HFFc6 (cell line): ENCODE data around the gene PCSK7. TPM values are rescaled to one million over a fixed set of nuclear protein-coding genes. Genes with fewer than 3 reads are reported as not detected.
A peak's percentile ranks its signal among the peaks of the same experiment; 100 is the strongest.

Source experiments
- DNase-seq: peaks from one replicate; pipeline ENCODE4 v3.0.0-alpha.2; 2018
- H3K27ac Mint-ChIP-seq: 2 replicates; pipeline ENCODE4 v1.8.0; 2020; ENCODE audit warnings: mild to moderate bottlenecking, mixed read lengths
- H3K27me3 Mint-ChIP-seq: 2 replicates; pipeline ENCODE4 v1.8.0; 2021; ENCODE audit warnings: mild to moderate bottlenecking, moderate library complexity, mixed read lengths; ENCODE audit not compliant: insufficient read depth
- H3K36me3 Mint-ChIP-seq: 2 replicates; pipeline ENCODE4 v1.8.0; 2021; ENCODE audit warnings: low read depth, mixed read lengths
- H3K4me1 Mint-ChIP-seq: 2 replicates; pipeline ENCODE4 v1.8.0; 2020; ENCODE audit warnings: low read depth, mixed read lengths
- H3K4me3 Mint-ChIP-seq: 2 replicates; pipeline ENCODE4 v1.8.0; 2020; ENCODE audit warnings: mild to moderate bottlenecking, moderate library complexity, mixed read lengths
- H3K9me3 Mint-ChIP-seq: 2 replicates; pipeline ENCODE4 v1.8.0; 2020; ENCODE audit warnings: mild to moderate bottlenecking, mixed read lengths
- CTCF ChIP-seq: fragments of 200-600 bp; sonication (generic); IDR thresholded peaks from 2 replicates; pipeline ENCODE4 v1.5.0; 2021; ENCODE audit warnings: antibody characterized with exemption, mild to moderate bottlenecking
- total RNA-seq, 6 experiments: library from RNA; stranded (reverse); fragmentation: NEBNext Ultra II Directional; extraction: Animal tissue kit (Norgen Biotek cat#: 25700); gene quantifications; 2 replicates in 1 of 6; 3 replicates in 5 of 6; pipeline ENCODE4 v1.2.3, GENCODE V29; 2021

Gene PCSK7
- total RNA-seq, 6 experiments from 2014 or later, result 64.1 to 73.6 (median 68.0) TPM

GRCh38 chr11:117238221-117238620 is 6.3 kb upstream of the PCSK7 start:
- Mint-ChIP-seq H3K36me3 (peaks cover 14% of the 10 kb centered on the region), H3K9me3 (no peaks in the 10 kb centered on the region), H3K27me3 (no peaks in the 10 kb centered on the region; the same call in none of the 2 replicates), H3K4me1 (peaks cover 30% of the 10 kb centered on the region), H3K27ac (peak overlapping the region; percentile 96), H3K4me3 (no peak overlapping the region)
- no peak for DNase-seq
- no peak for TF ChIP-seq CTCF

GRCh38 chr11:117232911-117233409 is 1.1 kb upstream of the PCSK7 start:
- Mint-ChIP-seq H3K4me1 (peaks cover 35% of the 10 kb centered on the region), H3K4me3 (peak overlapping the region; percentile 90), H3K27ac (peak overlapping the region; percentile 79), H3K36me3 (peaks cover 4% of the 10 kb centered on the region), H3K9me3 (no peaks in the 10 kb centered on the region), H3K27me3 (no peaks in the 10 kb centered on the region; the same call in 1 of the 2 replicates)
- no peak for DNase-seq
- TF ChIP-seq CTCF, result no peak

- H3K27ac Mint-ChIP-seq, result peak within 1 kb of the TSS; percentile 97
These were observed 412 bp upstream of the PCSK7 start, which contains the start of gene RNF214 for GRCh38 chr11:117232092-117232878. Gene RNF214, plus strand, starts transcription at chr11:117232671. Its CDS starts 1,602 bp downstream, at chr11:117234273.

GRCh38 chr11:117230999-117231841 is 653 bp downstream of the PCSK7 start:
- H3K4me3 Mint-ChIP-seq, result peak overlapping the region; percentile 95
- TF ChIP-seq CTCF, result no peak
- peaks cover 35% of the 10 kb centered on the region for H3K4me1 Mint-ChIP-seq
- no peak for DNase-seq
- no peaks in the 10 kb centered on the region for H3K9me3 Mint-ChIP-seq
- H3K27ac Mint-ChIP-seq, result peak overlapping the region; percentile 71
- H3K27me3 Mint-ChIP-seq, result no peaks in the 10 kb centered on the region; the same call in 1 of the 2 replicates
- peaks cover 5% of the 10 kb centered on the region for H3K36me3 Mint-ChIP-seq

More at GRCh38 chr11:117232092-117232878, 412 bp upstream of the PCSK7 start, which contains the start of gene RNF214:
- Mint-ChIP-seq H3K4me1 (peaks cover 35% of the 10 kb centered on the region), H3K4me3 (peak within 1 kb of the TSS; percentile 95), H3K9me3 (no peaks in the 10 kb centered on the region), H3K36me3 (peaks cover 5% of the 10 kb centered on the region), H3K27me3 (no peaks in the 10 kb centered on the region; the same call in 1 of the 2 replicates)
- TF ChIP-seq CTCF, result peak; percentile 91
- DNase-seq, result peak; percentile 26

GRCh38 chr11:117230286-117230961 is 1.4 kb downstream of the PCSK7 start:
- Mint-ChIP-seq H3K9me3 (no peaks in the 10 kb centered on the region), H3K36me3 (peaks cover 6% of the 10 kb centered on the region), H3K4me1 (peaks cover 35% of the 10 kb centered on the region), H3K27me3 (no peaks in the 10 kb centered on the region; the same call in 1 of the 2 replicates), H3K4me3 (peak overlapping the region; percentile 95), H3K27ac (peak overlapping the region; percentile 71)
- no peak for TF ChIP-seq CTCF
- DNase-seq, result no peak
